ENCODE measurements around the gene CC2D2B. TPM values are rescaled to one million over a fixed set of nuclear protein-coding genes. Genes with fewer than 3 reads are reported as not detected.
"Not testable (repeated sequence)": the region's sequence is repeated elsewhere in the genome, so short reads cannot be mapped to it uniquely, and the experiment has no call there.

CC2D2B gene
- total and polyA plus RNA-seq, 9 donors, result 0.35 to 1.9 (median 0.92) TPM

DNA sequence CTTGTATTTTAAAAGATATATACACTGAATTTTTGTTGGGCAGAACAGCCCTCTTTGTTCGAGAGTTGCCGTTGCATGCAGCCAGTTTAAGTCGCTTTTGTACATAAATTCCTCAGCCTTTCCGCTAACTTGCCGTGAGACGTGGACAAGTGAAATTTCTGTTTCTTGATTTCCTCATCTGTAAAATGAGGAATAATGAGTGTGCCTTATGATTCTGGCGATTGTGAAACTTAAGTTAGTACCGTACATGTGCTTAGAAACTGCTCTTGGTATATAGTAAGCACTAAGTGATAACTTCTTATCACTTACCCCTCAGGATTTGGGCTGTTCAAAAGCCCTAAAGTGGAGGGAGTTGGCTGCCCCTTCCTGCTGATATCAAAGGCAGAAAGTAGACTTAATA is 137.0 kb downstream of the CC2D2B start:
- no peaks in the 10 kb centered on the region for H3K27me3 ChIP-seq
- no peak for DNase-seq
- TF ChIP-seq POLR2A (IDR thresholded peaks at IDR 0.05), result no peak
- no peak for TF ChIP-seq EP300 (IDR thresholded peaks at IDR 0.05)
- TF ChIP-seq, protein P1, sequence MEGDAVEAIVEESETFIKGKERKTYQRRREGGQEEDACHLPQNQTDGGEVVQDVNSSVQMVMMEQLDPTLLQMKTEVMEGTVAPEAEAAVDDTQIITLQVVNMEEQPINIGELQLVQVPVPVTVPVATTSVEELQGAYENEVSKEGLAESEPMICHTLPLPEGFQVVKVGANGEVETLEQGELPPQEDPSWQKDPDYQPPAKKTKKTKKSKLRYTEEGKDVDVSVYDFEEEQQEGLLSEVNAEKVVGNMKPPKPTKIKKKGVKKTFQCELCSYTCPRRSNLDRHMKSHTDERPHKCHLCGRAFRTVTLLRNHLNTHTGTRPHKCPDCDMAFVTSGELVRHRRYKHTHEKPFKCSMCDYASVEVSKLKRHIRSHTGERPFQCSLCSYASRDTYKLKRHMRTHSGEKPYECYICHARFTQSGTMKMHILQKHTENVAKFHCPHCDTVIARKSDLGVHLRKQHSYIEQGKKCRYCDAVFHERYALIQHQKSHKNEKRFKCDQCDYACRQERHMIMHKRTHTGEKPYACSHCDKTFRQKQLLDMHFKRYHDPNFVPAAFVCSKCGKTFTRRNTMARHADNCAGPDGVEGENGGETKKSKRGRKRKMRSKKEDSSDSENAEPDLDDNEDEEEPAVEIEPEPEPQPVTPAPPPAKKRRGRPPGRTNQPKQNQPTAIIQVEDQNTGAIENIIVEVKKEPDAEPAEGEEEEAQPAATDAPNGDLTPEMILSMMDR (IDR thresholded peaks at IDR 0.05), result no peak
- no peaks in the 10 kb centered on the region for H3K9me3 ChIP-seq
- H3K36me3 ChIP-seq, result no peaks in the 10 kb centered on the region
- H3K4me1 ChIP-seq (ENCODE audit: insufficient read depth), result no peaks in the 10 kb centered on the region
- no peak overlapping the region for H3K27ac ChIP-seq
- H3K4me3 ChIP-seq, result peak overlapping the region; percentile 84
- 28 to 39% (median 37%) methylated on average over 8 of the region's 8 CpGs for WGBS, 3 donors
- intact Hi-C loops (cut with DNase I), result no loop called here

DNA sequence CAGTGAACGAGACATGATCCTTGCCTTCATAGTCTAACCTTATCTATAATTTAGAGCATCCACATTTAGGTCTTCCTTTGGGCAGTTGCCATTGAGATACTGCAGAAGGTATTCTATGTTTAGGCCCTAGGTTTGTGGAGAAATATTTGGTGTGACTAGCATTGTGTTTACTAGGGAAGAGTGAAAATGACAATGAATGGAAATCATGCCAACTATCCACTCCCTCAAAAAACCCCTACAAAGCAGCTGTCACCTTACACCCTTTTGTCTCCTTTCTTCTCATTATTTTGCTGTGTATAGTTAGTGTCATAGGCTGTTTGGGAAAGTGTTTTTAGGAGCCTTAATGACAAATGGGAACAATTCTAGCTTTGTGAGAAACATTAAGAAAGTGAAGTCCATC is 138.8 kb downstream of the CC2D2B start:
- 68 to 79% (median 77%) methylated on average over 1 of the region's 1 CpG for WGBS, 3 donors
- TF ChIP-seq POLR2A (IDR thresholded peaks at IDR 0.05) (no peak), EP300 (IDR thresholded peaks at IDR 0.05) (no peak)
- TF ChIP-seq, protein P1 (IDR thresholded peaks at IDR 0.05), result no peak
- no peak for DNase-seq
- Histone ChIP-seq H3K4me1 (ENCODE audit: insufficient read depth) (no peaks in the 10 kb centered on the region), H3K9me3 (no peaks in the 10 kb centered on the region), H3K4me3 (no peak overlapping the region), H3K27me3 (no peaks in the 10 kb centered on the region), H3K36me3 (no peaks in the 10 kb centered on the region), H3K27ac (no peak overlapping the region)
- intact Hi-C loops (cut with DNase I), result no loop called here

DNA sequence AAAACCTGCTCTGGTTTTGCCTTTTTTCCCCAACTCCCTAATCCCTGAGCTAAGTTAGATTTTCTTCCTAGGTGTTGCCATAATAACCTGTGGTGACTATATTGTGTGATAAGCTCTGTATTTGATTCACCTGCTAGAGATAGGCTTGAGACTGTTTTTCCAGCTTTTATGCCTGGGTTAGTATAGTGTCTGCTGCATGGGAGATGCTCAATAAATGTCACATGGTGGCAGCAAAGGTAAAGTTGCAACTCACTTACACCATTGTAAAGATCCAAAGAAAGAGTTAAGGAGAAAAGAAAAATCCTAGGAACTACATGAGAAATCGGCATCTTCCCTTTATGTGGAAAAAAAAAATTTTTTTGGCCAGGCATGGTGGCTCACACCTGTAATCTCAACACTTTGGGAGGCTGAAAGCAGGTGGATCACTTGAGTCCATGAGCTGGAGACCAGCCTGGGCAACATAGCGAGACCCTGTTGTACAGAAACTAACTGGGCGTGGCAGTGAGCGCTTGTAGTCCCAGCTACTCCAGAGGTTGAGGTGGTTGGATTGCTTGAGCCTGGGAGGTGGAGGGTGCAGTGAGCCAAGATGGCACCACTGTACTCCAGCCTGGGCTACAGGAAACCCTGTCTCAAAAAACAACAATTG is 139.4 kb downstream of the CC2D2B start:
- H3K4me3 ChIP-seq, result no peak overlapping the region
- H3K36me3 ChIP-seq, result no peaks in the 10 kb centered on the region
- intact Hi-C loops (cut with DNase I), result no loop called here
- DNase-seq, result no peak
- WGBS, 3 donors, result 89 to 92% (median 89%) methylated on average over 4 of the region's 4 CpGs
- H3K27ac ChIP-seq, result no peak overlapping the region
- no peaks in the 10 kb centered on the region for H3K27me3 ChIP-seq
- no peaks in the 10 kb centered on the region for H3K9me3 ChIP-seq
- no peaks in the 10 kb centered on the region for H3K4me1 ChIP-seq (ENCODE audit: insufficient read depth)
- TF ChIP-seq EP300 (IDR thresholded peaks at IDR 0.05) (no peak), POLR2A (IDR thresholded peaks at IDR 0.05) (no peak)
- TF ChIP-seq, protein P1 (IDR thresholded peaks at IDR 0.05), result no peak

DNA sequence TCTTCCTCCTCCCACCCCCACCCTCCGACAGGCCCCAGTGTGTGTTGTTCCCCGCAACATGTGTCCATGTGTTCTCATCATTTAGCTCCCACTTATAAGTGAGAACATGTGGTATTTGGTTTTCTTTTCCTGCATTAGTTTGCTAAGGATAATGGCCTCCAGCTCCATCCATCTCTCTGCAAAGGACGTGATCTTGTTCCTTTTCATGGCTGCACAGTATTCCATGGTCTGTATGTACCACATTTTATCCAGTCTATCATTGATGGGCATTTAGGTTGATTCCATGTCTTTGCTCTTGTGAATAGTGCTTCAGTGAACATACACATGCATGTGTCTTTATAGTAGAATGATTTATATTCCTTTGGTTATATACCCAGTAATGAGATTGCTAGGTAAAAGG is 140.2 kb downstream of the CC2D2B start:
- H3K9me3 ChIP-seq; intact Hi-C loops (cut with DNase I); H3K36me3 ChIP-seq; DNase-seq; H3K27me3 ChIP-seq; H3K4me3 ChIP-seq; H3K4me1 ChIP-seq (ENCODE audit: insufficient read depth); H3K27ac ChIP-seq: not testable (repeated sequence)
- 83 to 90% (median 88%) methylated on average over 3 of the region's 3 CpGs for WGBS, 3 donors

DNA sequence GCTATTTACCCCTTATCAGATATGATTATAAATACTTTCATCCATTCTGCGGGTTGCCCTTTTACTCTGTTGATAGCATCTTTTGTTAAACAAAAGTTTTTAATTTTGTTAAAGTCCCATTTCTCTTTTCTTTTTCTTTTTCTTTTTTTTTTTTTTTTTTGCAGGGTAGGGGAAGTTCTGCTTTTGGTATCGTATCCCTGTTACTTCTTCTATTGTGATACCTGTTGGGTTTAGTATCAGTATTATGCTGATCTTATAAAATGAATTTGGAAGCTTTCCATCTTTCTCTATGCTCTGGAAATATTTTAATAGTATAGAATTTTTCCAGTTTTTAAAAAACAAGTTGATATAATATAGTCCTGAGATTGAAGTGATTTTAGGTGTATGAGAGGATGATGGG is 141.6 kb downstream of the CC2D2B start:
- intact Hi-C loops (cut with DNase I), result no loop called here

More for the DNA sequence above, 141.6 kb downstream of the CC2D2B start:
- Histone ChIP-seq H3K27me3 (no peaks in the 10 kb centered on the region), H3K4me1 (ENCODE audit: insufficient read depth) (no peaks in the 10 kb centered on the region), H3K27ac (no peak overlapping the region), H3K9me3 (no peaks in the 10 kb centered on the region), H3K4me3 (no peak overlapping the region), H3K36me3 (no peaks in the 10 kb centered on the region)
- 89 to 96% (median 95%) methylated on average over 2 of the region's 2 CpGs for WGBS, 3 donors
- TF ChIP-seq, protein P1 (IDR thresholded peaks at IDR 0.05), result no peak
- no peak for TF ChIP-seq POLR2A (IDR thresholded peaks at IDR 0.05)
- TF ChIP-seq EP300 (IDR thresholded peaks at IDR 0.05), result no peak
- no peak for DNase-seq
